HepG2 (cell line): ENCODE data around the gene ATN1. TPM values are rescaled to one million over a fixed set of nuclear protein-coding genes. Genes with fewer than 3 reads are reported as not detected.

ENCODE experiments used
- ATAC-seq: fragments of 200-7000 bp; cut with Tn5 transposase; 3 replicates; pipeline ENCODE4 v1.9.1; 2020; ENCODE audit warnings: mild to moderate bottlenecking, moderate library complexity
- BruUV-seq: library from RNA; stranded (reverse); fragments of 400-500 nt; replicated peaks from 2 replicates; lab custom pipeline; 2021; lab: Mats Ljungman, UMichigan
- CTCF ChIA-PET: fragments of 300-600 bp; formaldehyde crosslinking; extraction: SDS; loops from one replicate; lab custom pipeline; 2021; ENCODE audit warnings: low total read pairs, inconsistent platforms, low intra/inter-chr PET ratio; lab: Yijun Ruan, JAX
- POLR2A ChIA-PET: fragments of 350-600 bp; sonication (Branson Sonifier 250); formaldehyde crosslinking; loops from one replicate; lab custom pipeline; 2020; ENCODE audit warnings: antibody characterized with exemption, inconsistent platforms; lab: Yijun Ruan, JAX
- DNase-seq: peaks from one replicate; pipeline ENCODE4 v3.0.0-alpha.2; 2015; ENCODE audit warnings: low spot score
- FAIRE-seq: peaks from 3 replicates; lab custom pipeline; 2011; peaks lifted over from hg19 to GRCh38; lab: Jason Lieb, UNC
- H2AFZ ChIP-seq: one replicate; pipeline ENCODE4 v1.6.1; 2011; ENCODE audit warnings: low read length, inconsistent platforms
- H3K27ac ChIP-seq: fragments of 300-600 bp; 3 replicates; pipeline ENCODE4 v1.8.0; 2011; ENCODE audit warnings: mixed run types, mild to moderate bottlenecking, mixed read lengths, low read length, inconsistent platforms; ENCODE audit not compliant: insufficient read depth; ENCODE audit errors: extremely low read length
- H3K27me3 ChIP-seq, 2 experiments: fragments of 200-600 bp in 1 of 2; 2 replicates in 1 of 2; 3 replicates in 1 of 2; pipeline versions ENCODE4 v1.6.0 to v1.8.0; 2011; ENCODE audit warnings: low read length in 2 of 2, mild to moderate bottlenecking in 2 of 2, moderate library complexity in 2 of 2, inconsistent platforms in 1 of 2; ENCODE audit not compliant: insufficient read depth in 2 of 2, control insufficient read depth in 1 of 2
- H3K36me3 ChIP-seq, 2 experiments: fragments of 200-600 bp in 1 of 2; replicated peaks in 1 of 2; 2 replicates in 1 of 2; 3 replicates in 1 of 2; pipeline versions ENCODE4 v1.5.1 to v1.8.0; 2011; ENCODE audit warnings: low read length in 2 of 2, inconsistent platforms in 1 of 2; ENCODE audit not compliant: insufficient read depth in 2 of 2, control insufficient read depth in 1 of 2
- H3K4me1 ChIP-seq: 2 replicates; pipeline ENCODE4 v1.5.1; 2012; ENCODE audit warnings: low read length, inconsistent platforms; ENCODE audit not compliant: insufficient read depth
- H3K4me2 ChIP-seq: 2 replicates; pipeline ENCODE4 v1.6.0; 2011; ENCODE audit warnings: low read depth, low read length, inconsistent platforms
- H3K4me3 ChIP-seq, 3 experiments: fragments of 200-600 bp in 1 of 3; sonication (generic), shearing (Covaris generic) in 1 of 3; replicated peaks in 1 of 3; 2 replicates each; pipeline ENCODE4 v1.5.1; 2011 to 2016; ENCODE audit warnings: low read length in 3 of 3, inconsistent platforms in 2 of 3, low read depth in 2 of 3, mild to moderate bottlenecking in 2 of 3, control low read depth in 1 of 3, mixed read lengths in 1 of 3; ENCODE audit not compliant: insufficient read depth in 1 of 3
- H3K79me2 ChIP-seq: one replicate; pipeline ENCODE4 v1.6.1; 2011; ENCODE audit warnings: low read length, inconsistent platforms; ENCODE audit not compliant: insufficient read depth
- H3K9ac ChIP-seq: 2 replicates; pipeline ENCODE4 v1.6.0; 2011; ENCODE audit warnings: mild to moderate bottlenecking, low read depth, low read length, inconsistent platforms; ENCODE audit not compliant: insufficient read depth
- H3K9me3 ChIP-seq: 2 replicates; pipeline ENCODE4 v1.5.1; 2012; ENCODE audit warnings: mild to moderate bottlenecking, low read length
- H4K20me1 ChIP-seq: 2 replicates; pipeline ENCODE4 v1.6.0; 2011; ENCODE audit warnings: inconsistent platforms, mild to moderate bottlenecking, low read length, moderate library complexity; ENCODE audit not compliant: insufficient read depth
- CEBPB ChIP-seq: IDR thresholded peaks from 2 replicates; pipeline ENCODE4 v1.6.1; 2011; ENCODE audit warnings: low read depth, low read length, improper control_type of control experiment, borderline replicate concordance
- CEBPG ChIP-seq: IDR thresholded peaks from 2 replicates; pipeline ENCODE4 v1.6.1; 2016
- SMYD3 ChIP-seq: sonication (generic); formaldehyde crosslinking; IDR thresholded peaks from 2 replicates; pipeline ENCODE4 v1.8.1; 2023; ENCODE audit warnings: mild to moderate bottlenecking, missing genetic modification reagents
- SOX13 ChIP-seq, 3 experiments: fragments of 450-650 bp in 1 of 3; sonication (generic) in 1 of 3; formaldehyde crosslinking in 1 of 3; IDR thresholded peaks in 2 of 3; conservative IDR thresholded peaks in 1 of 3; 2 replicates each; pipeline versions ENCODE4 v1.5.0 to v1.6.1; 2016 to 2020; ENCODE audit warnings: antibody characterized with exemption in 1 of 3, mild to moderate bottlenecking in 1 of 3, missing compliant biosample characterization in 1 of 3, missing genetic modification reagents in 1 of 3, moderate library complexity in 1 of 3
- ZFY ChIP-seq: sonication (generic); formaldehyde crosslinking; IDR thresholded peaks from 2 replicates; pipeline ENCODE4 v1.4.0; 2020; ENCODE audit warnings: missing genetic modification reagents
- WGBS: methylation state at CpG from one replicate; pipeline ENCODE4 v1.1.6; 2017; ENCODE audit warnings: low lambda C conversion rate; 5-methylcytosine and 5-hydroxymethylcytosine counted together
- in situ Hi-C: cut with HindIII; loops from 2 replicates; pipeline ENCODE4 v1.10.0; 2017; ENCODE audit warnings: low pct_unique_long_range_greater_than_20kb; ENCODE audit not compliant: extremely low pct_ligation_motif_present
- intact Hi-C: fragments of 100-400 bp; cut with micrococcal nuclease; formaldehyde crosslinking; loops from one replicate; pipeline ENCODE4 v1.10.0; 2022; ENCODE audit not compliant: unreplicated experiment
- polyA plus RNA-seq, 8 experiments: library from polyadenylated mRNA; depleted of rRNA in 3 of 8; stranded (reverse) in 7 of 8; unstranded in 1 of 8; fragments of >200 nt; fragmentation: Illumina TruSeq in 4 of 8; extraction: Trizol in 4 of 8; gene quantifications; 2 replicates each; pipeline versions ENCODE4 v1.2.1 to v1.2.3, GENCODE V29; 2011 to 2016; ENCODE audit warnings: low read depth in 4 of 8, missing spikeins in 1 of 8, mixed read lengths in 1 of 8; ENCODE audit not compliant: insufficient read depth in 1 of 8
- total RNA-seq, 5 experiments: library from RNA; depleted of rRNA; stranded (reverse); fragments of >200 nt; fragmentation: Illumina TruSeq; extraction: Trizol; gene quantifications; 2 replicates each; pipeline ENCODE4 v1.2.3, GENCODE V29; 2016; ENCODE audit warnings: low read depth in 1 of 5
- TF ChIP-seq, protein P1 (sequence below): sonication (generic); formaldehyde crosslinking; IDR thresholded peaks from 2 replicates; pipeline ENCODE4 v1.4.0; 2020; ENCODE audit warnings: missing genetic modification reagents

ATN1 gene
- total and polyA plus RNA-seq, 2 of the 13 experiments (the other 11 are each of a cell fraction or from before 2014, with no cell fraction given): 2.1 to 8.6 TPM

DNA sequence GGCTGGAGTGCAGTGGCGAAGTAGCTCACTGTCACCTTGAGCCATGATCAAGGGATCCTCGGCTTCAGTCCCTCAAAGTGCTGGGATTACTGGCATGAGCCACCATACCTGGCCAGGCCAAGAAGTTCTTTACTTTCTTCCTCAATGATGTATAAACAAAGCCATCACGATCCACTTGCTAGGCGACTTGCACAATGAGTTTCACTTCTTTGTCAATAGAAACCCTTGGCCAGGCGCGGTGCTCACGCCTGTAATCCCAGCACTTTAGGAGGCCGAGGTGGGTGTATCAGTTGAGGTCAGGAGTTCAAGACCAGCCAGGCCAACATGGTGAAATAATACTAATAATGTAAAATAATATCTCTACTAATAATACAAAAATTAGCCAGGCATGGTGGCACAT, 40.3 kb upstream of the ATN1 start:
- no peak overlapping the region; the same call in 1 of the 2 replicates for H3K4me2 ChIP-seq
- POLR2A ChIA-PET: interaction anchor here (1.8 to 3.0 kb wide), 2 partner anchors 15 to 56 kb away, joined by 4 to 25 read pairs; partner anchors contain the start of genes C12orf57, RNU7-1 and SPSB2
- no peaks in the 10 kb centered on the region for H4K20me1 ChIP-seq
- in situ Hi-C loops (no loop called here), intact Hi-C loops (no loop called here)
- DNase-seq (no peak), ATAC-seq (no peak), FAIRE-seq (no peak)
- no TSS peak for BruUV-seq
- CTCF ChIA-PET: no interaction called here
- no peak overlapping the region for H3K9ac ChIP-seq
- peaks cover 0 to 1% of the 10 kb centered on the region in 2 experiments; a peak in 2 of 5 replicates for H3K36me3 ChIP-seq
- TF ChIP-seq ZFY (CRISPR knock-in tag) (no peak), SMYD3 (CRISPR knock-in tag) (no peak), CEBPB (0 out of 2 replicates have a peak, but pooled peaks have one; percentile 18), CEBPG (CRISPR knock-in tag) (0 out of 2 replicates have a peak, but pooled peaks have one; percentile 13), SOX13 (IDR thresholded peaks at IDR 0.05) (no peak), SOX13 (CRISPR knock-in tag; conservative IDR thresholded peaks at IDR 0.05 in 1 of 2, IDR thresholded peaks at IDR 0.05 in 1 of 2) (0 out of 4 replicates have a peak, but pooled peaks of 1 of the 2 experiments have one; percentile 6)
- TF ChIP-seq, protein P1, sequence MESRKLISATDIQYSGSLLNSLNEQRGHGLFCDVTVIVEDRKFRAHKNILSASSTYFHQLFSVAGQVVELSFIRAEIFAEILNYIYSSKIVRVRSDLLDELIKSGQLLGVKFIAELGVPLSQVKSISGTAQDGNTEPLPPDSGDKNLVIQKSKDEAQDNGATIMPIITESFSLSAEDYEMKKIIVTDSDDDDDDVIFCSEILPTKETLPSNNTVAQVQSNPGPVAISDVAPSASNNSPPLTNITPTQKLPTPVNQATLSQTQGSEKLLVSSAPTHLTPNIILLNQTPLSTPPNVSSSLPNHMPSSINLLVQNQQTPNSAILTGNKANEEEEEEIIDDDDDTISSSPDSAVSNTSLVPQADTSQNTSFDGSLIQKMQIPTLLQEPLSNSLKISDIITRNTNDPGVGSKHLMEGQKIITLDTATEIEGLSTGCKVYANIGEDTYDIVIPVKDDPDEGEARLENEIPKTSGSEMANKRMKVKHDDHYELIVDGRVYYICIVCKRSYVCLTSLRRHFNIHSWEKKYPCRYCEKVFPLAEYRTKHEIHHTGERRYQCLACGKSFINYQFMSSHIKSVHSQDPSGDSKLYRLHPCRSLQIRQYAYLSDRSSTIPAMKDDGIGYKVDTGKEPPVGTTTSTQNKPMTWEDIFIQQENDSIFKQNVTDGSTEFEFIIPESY: peak; percentile 89
- no peak overlapping the region for H2AFZ ChIP-seq
- H3K79me2 ChIP-seq: no peaks in the 10 kb centered on the region
- H3K4me3 ChIP-seq: no peak overlapping the region
- H3K9me3 ChIP-seq: no peaks in the 10 kb centered on the region
- H3K27me3 ChIP-seq: no peaks in the 10 kb centered on the region; a peak in 1 of 5 replicates
- H3K27ac ChIP-seq: peak overlapping the region; percentile 61
- 82% methylated on average over 8 of the region's 8 CpGs for WGBS
- H3K4me1 ChIP-seq: peaks cover 59% of the 10 kb centered on the region
